ENCODE results near the gene PIK3C2A.
A peak's percentile ranks its signal among the peaks of the same experiment; 100 is the strongest.
"Not testable (repeated sequence)": the region's sequence is repeated elsewhere in the genome, so short reads cannot be mapped to it uniquely, and the experiment has no call there.

PIK3C2A gene

GRCh38 chr11:17207317-17208256, at the start of gene PIK3C2A:
PIK3C2A (minus strand) TSS chr11:17207986; CDS start chr11:17169741, 38,245 bp downstream.
- peaks cover 30% of the 10 kb centered on the region for H3K4me1 ChIP-seq (ENCODE audit: control insufficient read depth, insufficient read depth, low read length)
- peak within 1 kb of the TSS; percentile 96 for H3K9ac ChIP-seq (ENCODE audit: low read length)
- H3K27me3 ChIP-seq (replicated peaks; ENCODE audit: control insufficient read depth, insufficient read depth, low read length) = no peaks in the 10 kb centered on the region
- peak within 1 kb of the TSS; percentile 99 for H3K4me3 ChIP-seq (ENCODE audit: low read length)
- peak; percentile 99 for DNase-seq (ENCODE audit: low read depth)
- no peaks in the 10 kb centered on the region for H3K9me3 ChIP-seq (ENCODE audit: control insufficient read depth, low read length)
- H3K36me3 ChIP-seq (ENCODE audit: control insufficient read depth, insufficient read depth, low read length, severe bottlenecking) = peaks cover 15% of the 10 kb centered on the region

DNA sequence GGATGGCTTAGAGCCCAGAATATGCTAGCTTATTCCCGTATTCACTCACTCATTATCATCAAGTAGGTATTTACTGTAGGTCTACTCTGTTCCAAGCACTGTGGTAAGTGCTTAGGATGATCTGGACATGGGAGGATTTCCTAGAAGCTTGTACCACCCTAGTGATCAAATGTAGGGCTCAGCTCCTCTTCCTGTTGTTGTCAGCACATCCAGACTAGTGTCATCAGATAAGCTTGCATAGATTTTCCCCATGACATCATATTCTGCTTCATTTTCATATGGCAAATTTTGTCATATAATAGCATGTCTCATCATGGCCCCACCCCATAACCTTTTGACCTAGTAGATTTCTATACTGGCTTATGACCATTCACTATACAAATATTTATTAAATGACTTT, 49.4 kb upstream of the PIK3C2A start:
- no peaks in the 10 kb centered on the region for H3K27me3 ChIP-seq (replicated peaks; ENCODE audit: control insufficient read depth, insufficient read depth, low read length)
- H3K9me3 ChIP-seq (ENCODE audit: control insufficient read depth, low read length) = no peaks in the 10 kb centered on the region
- H3K9ac ChIP-seq (ENCODE audit: low read length) = peak overlapping the region; percentile 35
- H3K4me1 ChIP-seq (ENCODE audit: control insufficient read depth, insufficient read depth, low read length) = peaks cover 9% of the 10 kb centered on the region
- peak; percentile 45 for DNase-seq (ENCODE audit: low read depth)
- peak overlapping the region; percentile 36 for H3K4me3 ChIP-seq (ENCODE audit: low read length)
- no peaks in the 10 kb centered on the region for H3K36me3 ChIP-seq (ENCODE audit: control insufficient read depth, insufficient read depth, low read length, severe bottlenecking)

GRCh38 chr11:17256512-17256911, 48.7 kb upstream of the PIK3C2A start:
- peak overlapping the region; percentile 36 for H3K4me3 ChIP-seq (ENCODE audit: low read length)
- H3K4me1 ChIP-seq (ENCODE audit: control insufficient read depth, insufficient read depth, low read length) = peaks cover 9% of the 10 kb centered on the region
- peak; percentile 98 for DNase-seq (ENCODE audit: low read depth)
- H3K9me3 ChIP-seq (ENCODE audit: control insufficient read depth, low read length) = no peaks in the 10 kb centered on the region
- H3K9ac ChIP-seq (ENCODE audit: low read length) = peak overlapping the region; percentile 35
- H3K36me3 ChIP-seq (ENCODE audit: control insufficient read depth, insufficient read depth, low read length, severe bottlenecking) = no peaks in the 10 kb centered on the region
- H3K27me3 ChIP-seq (replicated peaks; ENCODE audit: control insufficient read depth, insufficient read depth, low read length) = no peaks in the 10 kb centered on the region

GRCh38 chr11:17252704-17253103, 44.9 kb upstream of the PIK3C2A start:
- Histone ChIP-seq H3K27me3 (replicated peaks; ENCODE audit: control insufficient read depth, insufficient read depth, low read length) (no peaks in the 10 kb centered on the region), H3K36me3 (ENCODE audit: control insufficient read depth, insufficient read depth, low read length, severe bottlenecking) (no peaks in the 10 kb centered on the region), H3K9ac (ENCODE audit: low read length) (no peak overlapping the region), H3K4me3 (ENCODE audit: low read length) (no peak overlapping the region), H3K4me1 (ENCODE audit: control insufficient read depth, insufficient read depth, low read length) (peaks cover 18% of the 10 kb centered on the region), H3K9me3 (ENCODE audit: control insufficient read depth, low read length) (no peaks in the 10 kb centered on the region)
- no peak for DNase-seq (ENCODE audit: low read depth)

GRCh38 chr11:17250561-17251350, 43.0 kb upstream of the PIK3C2A start:
- Histone ChIP-seq H3K9me3 (ENCODE audit: control insufficient read depth, low read length) (no peaks in the 10 kb centered on the region), H3K36me3 (ENCODE audit: control insufficient read depth, insufficient read depth, low read length, severe bottlenecking) (no peaks in the 10 kb centered on the region), H3K4me3 (ENCODE audit: low read length) (no peak overlapping the region), H3K4me1 (ENCODE audit: control insufficient read depth, insufficient read depth, low read length) (peaks cover 9% of the 10 kb centered on the region), H3K27me3 (replicated peaks; ENCODE audit: control insufficient read depth, insufficient read depth, low read length) (no peaks in the 10 kb centered on the region), H3K9ac (ENCODE audit: low read length) (no peak overlapping the region)
- no peak for DNase-seq (ENCODE audit: low read depth)

GRCh38 chr11:17244046-17244445, 36.3 kb upstream of the PIK3C2A start:
- Histone ChIP-seq H3K4me1 (ENCODE audit: control insufficient read depth, insufficient read depth, low read length) (no peaks in the 10 kb centered on the region), H3K9me3 (ENCODE audit: control insufficient read depth, low read length) (no peaks in the 10 kb centered on the region), H3K4me3 (ENCODE audit: low read length) (no peak overlapping the region), H3K27me3 (replicated peaks; ENCODE audit: control insufficient read depth, insufficient read depth, low read length) (no peaks in the 10 kb centered on the region), H3K9ac (ENCODE audit: low read length) (no peak overlapping the region), H3K36me3 (ENCODE audit: control insufficient read depth, insufficient read depth, low read length, severe bottlenecking) (no peaks in the 10 kb centered on the region)
- no peak for DNase-seq (ENCODE audit: low read depth)

DNA sequence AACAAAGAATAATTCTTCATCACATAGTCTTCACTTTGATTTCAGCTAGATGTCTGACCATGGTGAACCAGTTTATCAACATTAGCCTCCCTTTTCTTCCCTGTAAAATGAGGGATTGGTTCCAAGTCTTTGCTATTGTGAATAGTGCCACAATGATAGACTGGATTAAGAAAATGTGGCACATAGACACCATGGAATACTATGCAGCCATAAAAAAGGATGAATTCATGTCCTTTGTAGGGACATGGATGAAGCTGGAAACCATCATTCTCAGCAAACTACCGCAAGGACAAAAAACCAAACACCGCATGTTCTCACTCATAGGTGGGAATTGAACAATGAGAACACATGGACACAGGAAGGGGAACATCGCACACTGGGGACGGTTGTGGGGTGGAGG, 35.2 kb upstream of the PIK3C2A start:
- not testable (repeated sequence) for H3K36me3 ChIP-seq (ENCODE audit: control insufficient read depth, insufficient read depth, low read length, severe bottlenecking); H3K4me3 ChIP-seq (ENCODE audit: low read length); H3K9me3 ChIP-seq (ENCODE audit: control insufficient read depth, low read length); H3K4me1 ChIP-seq (ENCODE audit: control insufficient read depth, insufficient read depth, low read length); H3K27me3 ChIP-seq (replicated peaks; ENCODE audit: control insufficient read depth, insufficient read depth, low read length); H3K9ac ChIP-seq (ENCODE audit: low read length); DNase-seq (ENCODE audit: low read depth)

DNA sequence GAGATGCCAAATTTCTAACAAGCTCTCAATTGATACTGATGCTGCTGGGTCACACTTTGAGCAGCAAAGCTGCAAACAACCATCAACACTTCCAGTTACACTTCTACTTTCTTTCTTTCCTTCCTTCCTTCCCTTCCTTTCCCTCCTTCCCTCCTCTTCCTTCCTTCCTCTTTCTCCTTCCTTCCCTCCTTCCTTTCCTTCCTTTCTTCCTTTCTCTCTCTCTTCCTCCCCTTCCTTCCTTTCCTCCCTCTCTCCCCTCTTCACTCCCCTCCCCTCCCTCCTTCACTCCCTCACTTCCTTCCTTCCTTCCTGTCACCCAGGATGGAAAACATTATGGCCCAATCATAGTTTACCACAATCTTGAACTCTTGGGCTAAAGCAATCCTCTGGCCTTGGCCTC, 33.0 kb upstream of the PIK3C2A start:
- no peak for DNase-seq (ENCODE audit: low read depth)
- H3K4me1 ChIP-seq (ENCODE audit: control insufficient read depth, insufficient read depth, low read length) = no peaks in the 10 kb centered on the region
- H3K27me3 ChIP-seq (replicated peaks; ENCODE audit: control insufficient read depth, insufficient read depth, low read length) = no peaks in the 10 kb centered on the region
- no peak overlapping the region for H3K4me3 ChIP-seq (ENCODE audit: low read length)
- H3K9ac ChIP-seq (ENCODE audit: low read length) = no peak overlapping the region
- H3K9me3 ChIP-seq (ENCODE audit: control insufficient read depth, low read length) = no peaks in the 10 kb centered on the region
- no peaks in the 10 kb centered on the region for H3K36me3 ChIP-seq (ENCODE audit: control insufficient read depth, insufficient read depth, low read length, severe bottlenecking)

- DNase-seq (ENCODE audit: low read depth); H3K36me3 ChIP-seq (ENCODE audit: control insufficient read depth, insufficient read depth, low read length, severe bottlenecking); H3K9ac ChIP-seq (ENCODE audit: low read length); H3K4me1 ChIP-seq (ENCODE audit: control insufficient read depth, insufficient read depth, low read length); H3K27me3 ChIP-seq (replicated peaks; ENCODE audit: control insufficient read depth, insufficient read depth, low read length); H3K9me3 ChIP-seq (ENCODE audit: control insufficient read depth, low read length); H3K4me3 ChIP-seq (ENCODE audit: low read length): not testable (repeated sequence)
Observed at GRCh38 chr11:17239927-17240326, 32.1 kb upstream of the PIK3C2A start.

GRCh38 chr11:17238377-17238776, 30.6 kb upstream of the PIK3C2A start:
- H3K4me1 ChIP-seq (ENCODE audit: control insufficient read depth, insufficient read depth, low read length) = no peaks in the 10 kb centered on the region
- no peaks in the 10 kb centered on the region for H3K36me3 ChIP-seq (ENCODE audit: control insufficient read depth, insufficient read depth, low read length, severe bottlenecking)
- no peak overlapping the region for H3K4me3 ChIP-seq (ENCODE audit: low read length)
- H3K9ac ChIP-seq (ENCODE audit: low read length) = no peak overlapping the region
- H3K9me3 ChIP-seq (ENCODE audit: control insufficient read depth, low read length) = no peaks in the 10 kb centered on the region
- no peak for DNase-seq (ENCODE audit: low read depth)
- no peaks in the 10 kb centered on the region for H3K27me3 ChIP-seq (replicated peaks; ENCODE audit: control insufficient read depth, insufficient read depth, low read length)

DNA sequence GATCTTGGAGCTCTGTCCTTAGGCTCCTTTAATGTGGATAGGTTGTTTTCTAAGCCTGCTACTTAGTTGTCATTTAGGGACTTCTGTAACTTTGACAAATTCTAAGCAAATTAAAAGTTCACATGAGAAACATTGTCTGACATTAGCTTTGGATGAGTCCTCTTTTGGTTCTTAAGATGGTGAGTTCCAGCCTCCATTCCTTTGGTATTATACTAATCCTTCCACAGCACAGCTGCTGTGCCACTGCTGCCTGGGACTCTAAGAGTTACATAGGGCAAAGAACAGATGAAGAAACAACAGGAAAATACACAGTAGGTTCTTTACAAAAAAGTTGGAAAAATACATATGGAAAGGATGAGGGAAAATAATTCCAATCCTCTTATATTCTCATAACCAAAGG, 25.3 kb upstream of the PIK3C2A start:
- Histone ChIP-seq H3K9ac (ENCODE audit: low read length) (no peak overlapping the region), H3K9me3 (ENCODE audit: control insufficient read depth, low read length) (no peaks in the 10 kb centered on the region), H3K36me3 (ENCODE audit: control insufficient read depth, insufficient read depth, low read length, severe bottlenecking) (no peaks in the 10 kb centered on the region), H3K27me3 (replicated peaks; ENCODE audit: control insufficient read depth, insufficient read depth, low read length) (no peaks in the 10 kb centered on the region), H3K4me1 (ENCODE audit: control insufficient read depth, insufficient read depth, low read length) (peaks cover 10% of the 10 kb centered on the region), H3K4me3 (ENCODE audit: low read length) (no peak overlapping the region)
- no peak for DNase-seq (ENCODE audit: low read depth)

Measured in adipocyte (in vitro differentiated cells).